Measurements from ENCODE around the gene CEP97. TPM values are rescaled to one million over a fixed set of nuclear protein-coding genes. Genes with fewer than 3 reads are reported as not detected.

The CEP97 gene
- total and polyA plus RNA-seq, 2 donors (not counting 1 experiment from before 2014, with no cell fraction given), result 2.1 to 15.4 TPM

DNA sequence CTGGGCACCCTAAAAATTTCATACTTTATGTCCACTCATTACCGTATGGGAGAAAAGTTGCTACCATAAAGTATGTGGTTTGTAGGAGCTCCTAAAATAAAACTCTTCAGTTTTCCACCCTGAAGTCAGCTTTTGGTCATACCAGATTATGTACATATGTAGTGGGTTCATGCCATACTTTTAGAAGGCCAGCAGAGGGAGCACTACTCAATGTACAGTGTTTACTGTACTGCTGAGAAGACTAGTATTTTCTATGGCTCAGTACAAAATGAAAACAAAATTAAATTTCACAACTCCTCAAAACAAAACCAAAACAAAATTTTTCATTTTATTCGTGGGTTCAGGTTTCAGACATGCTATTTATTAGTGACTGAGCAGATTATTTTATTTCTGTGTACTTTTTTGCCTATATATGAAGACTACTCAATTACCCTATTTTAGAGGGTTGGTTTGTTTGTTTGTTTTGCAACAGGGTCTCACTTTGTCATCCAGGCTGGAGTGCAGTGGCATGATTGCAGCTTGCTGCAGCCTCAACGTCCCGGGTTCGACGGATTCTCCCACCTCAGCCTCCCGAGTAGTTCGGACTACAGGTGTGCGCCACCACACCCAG, 78.9 kb downstream of the CEP97 start:
- no peak overlapping the region for H3K4me2 ChIP-seq (replicated peaks; ENCODE audit: low read depth, low read length, poor library complexity, severe bottlenecking)
- no peak overlapping the region for H2AFZ ChIP-seq (ENCODE audit: insufficient read depth, low read depth, low read length, poor library complexity, severe bottlenecking)
- POLR2A ChIA-PET, result interaction anchor here (0.6 kb wide), 1 partner anchor 118 kb away, joined by 4 read pairs; no protein-coding TSS in a partner anchor
- no peaks in the 10 kb centered on the region for H3K27me3 ChIP-seq (replicated peaks in 1 of 4; ENCODE audit: control extremely low read depth in 1 of 4, control insufficient read depth in 3 of 4, insufficient read depth in 4 of 4, low read length in 3 of 4)
- peak; percentile 75 for DNase-seq
- peaks cover 6 to 35% of the 10 kb centered on the region in 2 experiments for H3K36me3 ChIP-seq (replicated peaks in 1 of 2; ENCODE audit: control extremely low read depth in 1 of 2, control insufficient read depth in 1 of 2, extremely low read depth in 1 of 2, insufficient read depth in 2 of 2, low read length in 1 of 2)
- H3K27me3 Mint-ChIP-seq, result no peaks in the 10 kb centered on the region
- H3K9me3 Mint-ChIP-seq (ENCODE audit: insufficient read depth), result no peaks in the 10 kb centered on the region
- 95% methylated on average over 7 of the region's 9 CpGs for WGBS (ENCODE audit: insufficient coverage)
- H3K27ac ChIP-seq (ENCODE audit: low read length in 2 of 2), result no peak overlapping the region
- H3K9me3 ChIP-seq (ENCODE audit: control extremely low read depth in 1 of 3, control insufficient read depth in 2 of 3, insufficient read depth in 1 of 3, low read length in 2 of 3), result no peaks in the 10 kb centered on the region
- H3K9ac ChIP-seq (ENCODE audit: low read length), result no peak overlapping the region
- H3K27ac Mint-ChIP-seq, result no peak overlapping the region
- peak; percentile 90 for TF ChIP-seq CTCF (IDR thresholded peaks at IDR 0.05)
- TF ChIP-seq EZH2 (IDR thresholded peaks at IDR 0.05; ENCODE audit: borderline replicate concordance, insufficient read depth, low read depth, low read length, poor library complexity, severe bottlenecking), result no peak
- peak; percentile 99 for ATAC-seq (ENCODE audit: low read depth)
- CTCF ChIA-PET, result interaction anchor here (0.6 to 20.1 kb wide), 32 partner anchors 9 to 739 kb away, joined by 3 to 1306 read pairs (median 5); partner anchors contain the start of genes CEP97 and NXPE3
- no peaks in the 10 kb centered on the region for H3K4me1 ChIP-seq (ENCODE audit: control insufficient read depth in 2 of 2, insufficient read depth in 2 of 2, low read length in 2 of 2)
- intact Hi-C loops (cut with micrococcal nuclease), result loop anchor here (1.0 kb wide), 3 partner anchors 24 to 108 kb away; partner anchors contain the start of gene NXPE3
- H3K79me2 ChIP-seq (ENCODE audit: control insufficient read depth, insufficient read depth, low read length), result peaks cover 6% of the 10 kb centered on the region
- H3K4me3 Mint-ChIP-seq, result no peak overlapping the region
- no peak overlapping the region for H3K4me3 ChIP-seq (ENCODE audit: control extremely low read depth in 1 of 5, extremely low read depth in 1 of 5, insufficient read depth in 1 of 5, low read depth in 2 of 5, low read length in 4 of 5)
- peaks cover 4% of the 10 kb centered on the region for H3K4me1 Mint-ChIP-seq
- no peaks in the 10 kb centered on the region for H4K20me1 ChIP-seq (ENCODE audit: control insufficient read depth, insufficient read depth, low read length, poor library complexity, severe bottlenecking)

DNA sequence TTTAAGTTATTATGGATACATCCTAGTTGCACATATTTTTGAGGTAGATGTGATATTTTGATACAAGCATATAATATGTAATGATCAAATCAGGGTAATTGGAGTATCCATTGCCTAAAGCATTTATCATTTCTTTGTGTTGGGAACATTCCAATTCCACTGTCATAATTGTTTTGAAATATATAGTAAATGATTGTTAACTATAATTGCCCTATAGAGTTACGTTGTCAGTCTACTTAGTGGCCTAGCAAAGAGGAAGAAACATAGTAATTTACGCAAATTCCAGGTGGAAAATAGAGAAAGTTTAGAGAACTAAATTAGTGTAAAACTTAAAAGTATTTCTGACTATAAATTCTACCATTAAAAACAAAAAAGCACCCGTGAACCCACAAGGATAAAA, 79.5 kb downstream of the CEP97 start:
- TF ChIP-seq EZH2 (IDR thresholded peaks at IDR 0.05; ENCODE audit: borderline replicate concordance, insufficient read depth, low read depth, low read length, poor library complexity, severe bottlenecking) (no peak), CTCF (IDR thresholded peaks at IDR 0.05) (no peak)
- Mint-ChIP-seq H3K4me3 (no peak overlapping the region), H3K27ac (no peak overlapping the region), H3K4me1 (peaks cover 5% of the 10 kb centered on the region), H3K9me3 (ENCODE audit: insufficient read depth) (no peaks in the 10 kb centered on the region), H3K27me3 (no peaks in the 10 kb centered on the region)
- ATAC-seq (ENCODE audit: low read depth) (no peak), DNase-seq (no peak)
- Histone ChIP-seq H3K4me3 (ENCODE audit: control extremely low read depth in 1 of 5, extremely low read depth in 1 of 5, insufficient read depth in 1 of 5, low read depth in 2 of 5, low read length in 4 of 5) (no peak overlapping the region), H3K4me2 (replicated peaks; ENCODE audit: low read depth, low read length, poor library complexity, severe bottlenecking) (no peak overlapping the region), H3K27me3 (replicated peaks in 1 of 4; ENCODE audit: control extremely low read depth in 1 of 4, control insufficient read depth in 3 of 4, insufficient read depth in 4 of 4, low read length in 3 of 4) (no peaks in the 10 kb centered on the region), H3K9me3 (ENCODE audit: control extremely low read depth in 1 of 3, control insufficient read depth in 2 of 3, insufficient read depth in 1 of 3, low read length in 2 of 3) (no peaks in the 10 kb centered on the region), H2AFZ (ENCODE audit: insufficient read depth, low read depth, low read length, poor library complexity, severe bottlenecking) (no peak overlapping the region), H3K9ac (ENCODE audit: low read length) (no peak overlapping the region), H3K79me2 (ENCODE audit: control insufficient read depth, insufficient read depth, low read length) (peaks cover 6% of the 10 kb centered on the region), H3K4me1 (ENCODE audit: control insufficient read depth in 2 of 2, insufficient read depth in 2 of 2, low read length in 2 of 2) (no peaks in the 10 kb centered on the region), H3K27ac (ENCODE audit: low read length in 2 of 2) (no peak overlapping the region), H3K36me3 (replicated peaks in 1 of 2; ENCODE audit: control extremely low read depth in 1 of 2, control insufficient read depth in 1 of 2, extremely low read depth in 1 of 2, insufficient read depth in 2 of 2, low read length in 1 of 2) (peaks cover 6 to 35% of the 10 kb centered on the region in 2 experiments), H4K20me1 (ENCODE audit: control insufficient read depth, insufficient read depth, low read length, poor library complexity, severe bottlenecking) (no peaks in the 10 kb centered on the region)
- intact Hi-C loops (cut with micrococcal nuclease), result loop anchor here (1.0 kb wide), 3 partner anchors 25 to 109 kb away; partner anchors contain the start of gene NXPE3
- CTCF ChIA-PET, result interaction anchor here (0.8 to 20.1 kb wide), 10 partner anchors 8 to 423 kb away, joined by 3 to 1306 read pairs (median 10); partner anchors contain the start of gene NXPE3
- no CpG with 5 or more reads among the region's 3 CpGs for WGBS (ENCODE audit: insufficient coverage)
- POLR2A ChIA-PET, result no interaction called here

Measured in B cell (primary cell).